ENCODE data around the gene PCDHGC3.
A peak's percentile ranks its signal among the peaks of the same experiment; 100 is the strongest.

The PCDHGC3 gene

GRCh38 chr5:141485321-141486055 lies 9.7 kb downstream of the PCDHGC3 start:
- no peak for DNase-seq

- no peak for DNase-seq
Observed at GRCh38 chr5:141486091-141486490, 10.3 kb downstream of the PCDHGC3 start.

GRCh38 chr5:141487131-141487530 lies 11.4 kb downstream of the PCDHGC3 start:
- DNase-seq = no peak

GRCh38 chr5:141488591-141489561 lies 13.1 kb downstream of the PCDHGC3 start, which contains the start of gene PCDHGC5:
PCDHGC5 (plus strand) TSS chr5:141489081; CDS start chr5:141489241, 160 bp downstream.
- DNase-seq = peak; percentile 31

- no peak for DNase-seq
Observed at GRCh38 chr5:141489841-141490240, 14.1 kb downstream of the PCDHGC3 start.

GRCh38 chr5:141490271-141490670 lies 14.5 kb downstream of the PCDHGC3 start:
- DNase-seq = no peak

GRCh38 chr5:141490771-141491170 lies 15.0 kb downstream of the PCDHGC3 start:
- no peak for DNase-seq

- no peak for DNase-seq
Observed at GRCh38 chr5:141491323-141492167, 15.8 kb downstream of the PCDHGC3 start.

GRCh38 chr5:141492168-141492885 lies 16.6 kb downstream of the PCDHGC3 start:
- DNase-seq = no peak

- DNase-seq = no peak
Observed at GRCh38 chr5:141493500-141494422, 18.0 kb downstream of the PCDHGC3 start.

- no peak for DNase-seq
Observed at GRCh38 chr5:141494761-141495452, 19.1 kb downstream of the PCDHGC3 start.

- no peak for DNase-seq
Observed at GRCh38 chr5:141495453-141495811, 19.7 kb downstream of the PCDHGC3 start.

- DNase-seq = peak; percentile 43
Observed at GRCh38 chr5:141496038-141496437, 20.3 kb downstream of the PCDHGC3 start.

GRCh38 chr5:141501761-141502160 lies 26.0 kb downstream of the PCDHGC3 start:
- no peak for DNase-seq

- no peak for DNase-seq
Observed at GRCh38 chr5:141503681-141504080, 27.9 kb downstream of the PCDHGC3 start.

GRCh38 chr5:141504216-141504615 lies 28.4 kb downstream of the PCDHGC3 start:
- DNase-seq = no peak

GRCh38 chr5:141506381-141507155 lies 30.8 kb downstream of the PCDHGC3 start:
- no peak for DNase-seq

GRCh38 chr5:141507387-141508091 lies 31.8 kb downstream of the PCDHGC3 start:
- DNase-seq = no peak

GRCh38 chr5:141508440-141508797 lies 32.7 kb downstream of the PCDHGC3 start:
- DNase-seq = no peak
